Progenitor cell of endocrine pancreas (in vitro differentiated cells): ENCODE data around the gene FAM47C. TPM values are rescaled to one million over a fixed set of nuclear protein-coding genes. Genes with fewer than 3 reads are reported as not detected.
"Not testable (repeated sequence)": the region's sequence is repeated elsewhere in the genome, so short reads cannot be mapped to it uniquely, and the experiment has no call there.

Experiments used
- DNase-seq: peaks from one replicate; pipeline ENCODE4 v3.0.0; 2021; ENCODE audit warnings: low spot score; ENCODE audit not compliant: unreplicated experiment
- H3K27ac Mint-ChIP-seq: 2 replicates; pipeline ENCODE4 v1.8.0; 2021; ENCODE audit warnings: mild to moderate bottlenecking, moderate library complexity, mixed read lengths
- H3K27me3 Mint-ChIP-seq: 2 replicates; pipeline ENCODE4 v1.8.0; 2021; ENCODE audit warnings: mixed read lengths
- H3K36me3 Mint-ChIP-seq: 2 replicates; pipeline ENCODE4 v1.8.0; 2022; ENCODE audit warnings: mixed read lengths; ENCODE audit not compliant: insufficient read depth
- H3K4me1 Mint-ChIP-seq: 2 replicates; pipeline ENCODE4 v1.8.0; 2021; ENCODE audit warnings: low read depth, mixed read lengths
- H3K4me3 Mint-ChIP-seq: 2 replicates; pipeline ENCODE4 v1.8.0; 2021; ENCODE audit warnings: low read depth, mild to moderate bottlenecking, moderate library complexity, mixed read lengths
- H3K9me3 Mint-ChIP-seq: 2 replicates; pipeline ENCODE4 v1.8.0; 2021; ENCODE audit warnings: low read depth, mixed read lengths
- CTCF ChIP-seq: fragments of 200-600 bp; sonication (generic); IDR thresholded peaks from one replicate; pipeline ENCODE4 v1.5.0; 2021; ENCODE audit warnings: antibody characterized with exemption, mild to moderate bottlenecking; ENCODE audit not compliant: unreplicated experiment
- total RNA-seq: library from RNA; stranded (reverse); gene quantifications from 2 replicates; pipeline ENCODE4 v1.2.1, GENCODE V29; 2021

FAM47C gene
- total RNA-seq, 1 donor from 2014 or later, result not detected

- Mint-ChIP-seq H3K27ac (no peak overlapping the region), H3K27me3 (peaks cover 3% of the 10 kb centered on the region), H3K4me1 (no peaks in the 10 kb centered on the region), H3K36me3 (no peaks in the 10 kb centered on the region), H3K4me3 (no peak overlapping the region), H3K9me3 (peaks cover 15% of the 10 kb centered on the region)
- no peak for TF ChIP-seq CTCF
- no peak for DNase-seq
These were observed 29.3 kb upstream of the FAM47C start for GRCh38 chrX:36978886-36979285.

- DNase-seq, result no peak
- no peak for TF ChIP-seq CTCF
- Mint-ChIP-seq H3K36me3 (no peaks in the 10 kb centered on the region), H3K4me3 (no peak overlapping the region), H3K4me1 (peaks cover 1% of the 10 kb centered on the region), H3K27me3 (peaks cover 16% of the 10 kb centered on the region), H3K27ac (no peak overlapping the region), H3K9me3 (peaks cover 5% of the 10 kb centered on the region)
These were observed 24.3 kb upstream of the FAM47C start for GRCh38 chrX:36983831-36984230.

GRCh38 chrX:36985416-36986209 lies 22.6 kb upstream of the FAM47C start:
- not testable (repeated sequence) for H3K9me3 Mint-ChIP-seq, DNase-seq, H3K27ac Mint-ChIP-seq, H3K4me1 Mint-ChIP-seq, H3K36me3 Mint-ChIP-seq
- Mint-ChIP-seq H3K4me3 (peak overlapping the region; percentile 65), H3K27me3 (peaks cover 16% of the 10 kb centered on the region)
- peak; percentile 55 for TF ChIP-seq CTCF

- Mint-ChIP-seq H3K9me3 (no peaks in the 10 kb centered on the region), H3K36me3 (no peaks in the 10 kb centered on the region), H3K4me3 (peak overlapping the region; percentile 65), H3K4me1 (peaks cover 1% of the 10 kb centered on the region), H3K27ac (no peak overlapping the region), H3K27me3 (peaks cover 16% of the 10 kb centered on the region)
- DNase-seq, result no peak
- no peak for TF ChIP-seq CTCF
These were observed 21.9 kb upstream of the FAM47C start for GRCh38 chrX:36986231-36986630.

- H3K27me3 Mint-ChIP-seq, result peaks cover 16% of the 10 kb centered on the region
- not testable (repeated sequence) for H3K4me1 Mint-ChIP-seq, H3K4me3 Mint-ChIP-seq, H3K27ac Mint-ChIP-seq, H3K9me3 Mint-ChIP-seq, H3K36me3 Mint-ChIP-seq, DNase-seq
These were observed 21.0 kb upstream of the FAM47C start for GRCh38 chrX:36987212-36987611.

GRCh38 chrX:37000140-37000539 lies 8.0 kb upstream of the FAM47C start:
- H3K4me1 Mint-ChIP-seq, result no peaks in the 10 kb centered on the region
- H3K36me3 Mint-ChIP-seq, result no peaks in the 10 kb centered on the region
- peaks cover 12% of the 10 kb centered on the region for H3K9me3 Mint-ChIP-seq
- H3K4me3 Mint-ChIP-seq, result no peak overlapping the region
- H3K27ac Mint-ChIP-seq, result no peak overlapping the region
- H3K27me3 Mint-ChIP-seq, result no peaks in the 10 kb centered on the region
- TF ChIP-seq CTCF, result no peak
- DNase-seq, result no peak
